22Rv1 (cell line): ENCODE measurements around the gene RAVER1.
"Not testable (repeated sequence)": the region's sequence is repeated elsewhere in the genome, so short reads cannot be mapped to it uniquely, and the experiment has no call there.

Source experiments
- CTCF ChIP-seq: fragments of 450-650 bp; IDR thresholded peaks from 2 replicates; pipeline ENCODE4 v1.5.1; 2017; ENCODE audit warnings: mild to moderate bottlenecking
- ZFX ChIP-seq: fragments of 450-650 bp; IDR thresholded peaks from 2 replicates; pipeline ENCODE4 v1.6.1; 2017; ENCODE audit warnings: antibody characterized with exemption, borderline replicate concordance

GRCh38 chr19:10366950-10367512 is 33.7 kb upstream of the RAVER1 start:
- TF ChIP-seq ZFX, CTCF: not testable (repeated sequence)
